Endothelial cell of umbilical vein (primary cell): ENCODE results near the gene LAX1. TPM values are rescaled to one million over a fixed set of nuclear protein-coding genes. Genes with fewer than 3 reads are reported as not detected.

Source experiments
- BruUV-seq: library from RNA; stranded (reverse); fragments of 400-500 nt; replicated peaks from 2 replicates; lab custom pipeline; 2021; lab: Mats Ljungman, UMichigan
- CTCF ChIA-PET: fragments of 300-600, 350-600 bp; sonication (Branson Sonifier 250); formaldehyde crosslinking; loops from one replicate; lab custom pipeline; 2021; ENCODE audit warnings: antibody characterized with exemption, inconsistent platforms; lab: Charles Lee
- POLR2A ChIA-PET: fragments of 300-600, 350-600 bp; sonication (Branson Sonifier 250); formaldehyde crosslinking; loops from one replicate; lab custom pipeline; 2021; ENCODE audit warnings: antibody characterized with exemption, inconsistent platforms; lab: Charles Lee
- DNase-seq: peaks from one replicate; pipeline ENCODE4 v3.0.0-alpha.2; 2011; ENCODE audit warnings: low read depth, low spot score
- FAIRE-seq: peaks from 2 replicates; lab custom pipeline; 2011; peaks lifted over from hg19 to GRCh38; lab: Jason Lieb, UNC
- H2AFZ ChIP-seq: 2 replicates; pipeline ENCODE4 v1.6.0; 2012; ENCODE audit warnings: low read depth, low read length, control low read depth, inconsistent platforms
- H3K27ac ChIP-seq: 2 replicates; pipeline ENCODE4 v1.5.1; 2011; ENCODE audit warnings: low read depth, mild to moderate bottlenecking, control low read depth, low read length, moderate library complexity; ENCODE audit not compliant: insufficient read depth
- H3K27me3 ChIP-seq, 2 experiments: 2 replicates each; pipeline versions ENCODE4 v1.6.0 to v1.6.1; 2011; ENCODE audit warnings: low read length in 2 of 2, mixed read lengths in 1 of 2; ENCODE audit not compliant: control insufficient read depth in 2 of 2, insufficient read depth in 2 of 2
- H3K36me3 ChIP-seq, 2 experiments: 2 replicates in 1 of 2; 3 replicates in 1 of 2; pipeline ENCODE4 v1.5.1; 2011; ENCODE audit warnings: low read length in 2 of 2, mild to moderate bottlenecking in 1 of 2, moderate library complexity in 1 of 2; ENCODE audit not compliant: control insufficient read depth in 2 of 2, insufficient read depth in 2 of 2; ENCODE audit errors: extremely low read depth in 1 of 2
- H3K4me1 ChIP-seq: 3 replicates; pipeline ENCODE4 v1.5.1; 2011; ENCODE audit warnings: mild to moderate bottlenecking, low read length; ENCODE audit not compliant: control insufficient read depth, insufficient read depth; ENCODE audit errors: extremely low read depth
- H3K4me2 ChIP-seq: 2 replicates; pipeline ENCODE4 v1.6.1; 2011; ENCODE audit warnings: low read length, control low read depth, mixed read lengths; ENCODE audit not compliant: insufficient read depth
- H3K4me3 ChIP-seq, 3 experiments: fragments of 200-600 bp in 1 of 3; sonication (generic), shearing (Covaris generic) in 1 of 3; replicated peaks in 1 of 3; 2 replicates each; pipeline ENCODE4 v1.5.1; 2011 to 2016; ENCODE audit warnings: control low read depth in 3 of 3, low read length in 3 of 3, mild to moderate bottlenecking in 2 of 3, inconsistent platforms in 1 of 3, low read depth in 1 of 3, moderate library complexity in 1 of 3; ENCODE audit not compliant: insufficient read depth in 1 of 3
- H3K79me2 ChIP-seq: 2 replicates; pipeline ENCODE4 v1.6.0; 2012; ENCODE audit warnings: low read length, inconsistent platforms; ENCODE audit not compliant: control insufficient read depth, insufficient read depth
- H3K9ac ChIP-seq: replicated peaks from 2 replicates; pipeline ENCODE3; 2011; ENCODE audit warnings: low read length, control low read depth; ENCODE audit not compliant: insufficient read depth; ENCODE audit errors: extremely low read depth
- H3K9me1 ChIP-seq: replicated peaks from 3 replicates; pipeline ENCODE4 v1.6.0; 2011; ENCODE audit warnings: mild to moderate bottlenecking, low read length; ENCODE audit not compliant: control insufficient read depth, insufficient read depth; ENCODE audit errors: extremely low read depth
- H3K9me3 ChIP-seq: replicated peaks from 2 replicates; pipeline ENCODE4 v1.5.1; 2012; ENCODE audit warnings: low read length, inconsistent platforms; ENCODE audit not compliant: control insufficient read depth, insufficient read depth
- H4K20me1 ChIP-seq: replicated peaks from 2 replicates; pipeline ENCODE3; 2011; ENCODE audit warnings: mild to moderate bottlenecking, low read length; ENCODE audit not compliant: control insufficient read depth, insufficient read depth; ENCODE audit errors: extremely low read depth
- EZH2 ChIP-seq: IDR thresholded peaks from 2 replicates; pipeline ENCODE4 v1.6.1; 2012; ENCODE audit warnings: borderline replicate concordance, low read depth, mild to moderate bottlenecking, moderate library complexity, low read length, inconsistent platforms; ENCODE audit not compliant: severe bottlenecking
- JUN ChIP-seq: IDR thresholded peaks from 2 replicates; pipeline ENCODE4 v1.6.1; 2011; ENCODE audit warnings: borderline replicate concordance, low read depth; ENCODE audit not compliant: insufficient read length, insufficient read depth
- POLR2A ChIP-seq: IDR thresholded peaks from 2 replicates; pipeline ENCODE4 v1.6.1; 2012; ENCODE audit warnings: low read depth, mild to moderate bottlenecking, control low read depth, low read length
- POLR2AphosphoS5 ChIP-seq: IDR thresholded peaks from 2 replicates; pipeline ENCODE4 v1.6.1; 2012; ENCODE audit warnings: low read depth, mild to moderate bottlenecking, control low read depth, low read length, moderate library complexity; ENCODE audit not compliant: insufficient read depth
- dilution Hi-C: fragments of 300-500 bp; cut with MboI; formaldehyde crosslinking; loops from one replicate; pipeline ENCODE4 v1.15.0; 2019; ENCODE audit warnings: low sequenced_read_pairs; ENCODE audit not compliant: extremely low pct_ligation_motif_present
- intact Hi-C: fragments of 100-400 bp; cut with micrococcal nuclease; formaldehyde crosslinking; loops from one replicate; pipeline ENCODE4 v1.10.0; 2022
- polyA plus RNA-seq, 4 experiments: library from polyadenylated mRNA; depleted of rRNA in 3 of 4; stranded (reverse) in 3 of 4; unstranded in 1 of 4; fragments of >200 nt; gene quantifications; 2 replicates each; pipeline versions ENCODE4 v1.2.1 to v1.2.3, GENCODE V29; 2011 to 2012; ENCODE audit warnings: missing spikeins in 1 of 4
- total RNA-seq: library from RNA; stranded (reverse); gene quantifications from 2 replicates; pipeline ENCODE4 v1.2.3, GENCODE V29; 2021
- TF ChIP-seq, protein P1 (sequence below): IDR thresholded peaks from 2 replicates; pipeline ENCODE4 v1.6.1; 2011; ENCODE audit not compliant: insufficient read depth, insufficient read length
- TF ChIP-seq, protein P2 (sequence below), 2 donors: IDR thresholded peaks; 1 replicate in 1 of 2; 2 replicates in 1 of 2; pipeline ENCODE4 v1.5.1; 2011; ENCODE audit warnings: low read length in 2 of 2, mild to moderate bottlenecking in 2 of 2, moderate library complexity in 2 of 2, control low read depth in 1 of 2, inconsistent platforms in 1 of 2, low read depth in 1 of 2; ENCODE audit not compliant: insufficient read depth in 1 of 2; ENCODE audit errors: extremely low read depth in 1 of 2

The LAX1 gene
- total and polyA plus RNA-seq, 2 donors (not counting 3 experiments of a cell fraction or from before 2014, with no cell fraction given): not detected

DNA sequence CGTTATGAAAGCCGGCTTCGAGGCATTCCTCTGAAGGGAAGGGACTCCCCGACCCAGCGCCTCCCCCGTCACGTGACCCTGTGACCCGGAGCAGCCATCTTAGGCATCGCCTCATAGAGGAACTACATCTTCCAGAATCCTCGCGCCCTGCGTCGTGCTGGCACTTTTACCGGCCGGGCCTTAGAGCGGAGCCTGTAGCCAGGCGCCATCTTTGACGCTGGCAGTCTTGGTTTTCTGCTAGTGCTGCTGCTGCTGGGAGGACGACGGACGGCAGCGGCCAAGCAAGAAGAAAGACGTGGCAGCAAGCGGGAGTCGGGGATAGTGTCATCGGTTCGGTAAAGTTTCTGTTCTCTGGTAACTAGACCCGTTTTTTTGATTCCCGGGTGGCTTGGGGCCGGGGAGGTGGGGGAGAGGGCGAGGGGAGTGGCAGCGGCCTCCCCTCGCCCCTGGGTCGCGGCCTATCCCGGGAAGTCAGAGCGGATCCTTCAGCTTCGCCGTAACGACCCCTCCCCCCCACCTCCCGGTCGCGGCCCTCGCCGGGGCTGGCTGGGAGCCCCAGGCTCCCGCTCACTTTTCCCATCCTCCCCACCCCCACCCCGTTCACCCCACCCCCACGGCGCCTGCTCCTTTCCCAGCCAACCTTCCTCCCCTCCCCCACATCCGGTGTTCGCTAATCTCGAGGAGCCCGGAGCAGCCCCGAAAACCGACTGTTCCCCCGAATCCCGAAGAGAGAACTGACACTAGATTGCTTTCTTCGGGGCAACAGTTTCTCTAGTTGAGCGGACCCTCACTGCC, 30.7 kb downstream of the LAX1 start, which contains the start of the genes ZBED6 and ZC3H11A:
TSS of gene ZBED6 (plus strand) at position 183 of the 795 bp plus-strand sequence. CDS start 1,900 bp downstream, outside the sequence.
TSS of gene ZC3H11A (plus strand) at position 183 of the 795 bp plus-strand sequence. CDS start 21,448 bp downstream, outside the sequence.
- Histone ChIP-seq H3K4me3 (peak within 1 kb of the TSS; percentile 79 to 100 (median 98)), H3K79me2 (peaks cover 48% of the 10 kb centered on the region), H3K36me3 (peaks cover 12 to 17% of the 10 kb centered on the region in 2 experiments), H3K4me2 (peak within 1 kb of the TSS; percentile 100), H3K27ac (peak within 1 kb of the TSS; percentile 92), H3K4me1 (peaks cover 23% of the 10 kb centered on the region), H4K20me1 (peaks cover 21% of the 10 kb centered on the region), H2AFZ (peak within 1 kb of the TSS; percentile 50), H3K9me3 (no peaks in the 10 kb centered on the region), H3K27me3 (no peaks in the 10 kb centered on the region), H3K9ac (peak within 1 kb of the TSS; percentile 98), H3K9me1 (no peaks in the 10 kb centered on the region)
- no peak for TF ChIP-seq JUN
- no peak for TF ChIP-seq EZH2
- TF ChIP-seq POLR2AphosphoS5: peak; percentile 58
- TF ChIP-seq POLR2A: peak; percentile 55
- TF ChIP-seq, protein P1, sequence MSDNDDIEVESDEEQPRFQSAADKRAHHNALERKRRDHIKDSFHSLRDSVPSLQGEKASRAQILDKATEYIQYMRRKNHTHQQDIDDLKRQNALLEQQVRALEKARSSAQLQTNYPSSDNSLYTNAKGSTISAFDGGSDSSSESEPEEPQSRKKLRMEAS: peak; percentile 95
- TF ChIP-seq, protein P2, sequence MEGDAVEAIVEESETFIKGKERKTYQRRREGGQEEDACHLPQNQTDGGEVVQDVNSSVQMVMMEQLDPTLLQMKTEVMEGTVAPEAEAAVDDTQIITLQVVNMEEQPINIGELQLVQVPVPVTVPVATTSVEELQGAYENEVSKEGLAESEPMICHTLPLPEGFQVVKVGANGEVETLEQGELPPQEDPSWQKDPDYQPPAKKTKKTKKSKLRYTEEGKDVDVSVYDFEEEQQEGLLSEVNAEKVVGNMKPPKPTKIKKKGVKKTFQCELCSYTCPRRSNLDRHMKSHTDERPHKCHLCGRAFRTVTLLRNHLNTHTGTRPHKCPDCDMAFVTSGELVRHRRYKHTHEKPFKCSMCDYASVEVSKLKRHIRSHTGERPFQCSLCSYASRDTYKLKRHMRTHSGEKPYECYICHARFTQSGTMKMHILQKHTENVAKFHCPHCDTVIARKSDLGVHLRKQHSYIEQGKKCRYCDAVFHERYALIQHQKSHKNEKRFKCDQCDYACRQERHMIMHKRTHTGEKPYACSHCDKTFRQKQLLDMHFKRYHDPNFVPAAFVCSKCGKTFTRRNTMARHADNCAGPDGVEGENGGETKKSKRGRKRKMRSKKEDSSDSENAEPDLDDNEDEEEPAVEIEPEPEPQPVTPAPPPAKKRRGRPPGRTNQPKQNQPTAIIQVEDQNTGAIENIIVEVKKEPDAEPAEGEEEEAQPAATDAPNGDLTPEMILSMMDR (IDR thresholded peaks at IDR 0.05; ENCODE audit: extremely low read depth in 1 of 2, insufficient read depth in 1 of 2, low read depth in 1 of 2, low read length in 2 of 2): no peak
- DNase-seq (peak; percentile 98), FAIRE-seq (peak; percentile 91)
- no TSS peak for BruUV-seq
- dilution Hi-C loops: no loop called here
- intact Hi-C loops: loop anchor here (1.0 to 5.0 kb wide), 2 partner anchors 168 to 283 kb away; partner anchors contain the start of gene ATP2B4
- ChIA-PET POLR2A (interaction anchor here (0.7 kb wide), 1 partner anchor 86 kb away, joined by 3 read pairs; no protein-coding TSS in a partner anchor), CTCF (no interaction called here)
